ENCODE measurements around the gene OR10H4. TPM values are rescaled to one million over a fixed set of nuclear protein-coding genes. Genes with fewer than 3 reads are reported as not detected.
"Not testable (repeated sequence)": the region's sequence is repeated elsewhere in the genome, so short reads cannot be mapped to it uniquely, and the experiment has no call there.

OR10H4 gene
- total RNA-seq, 1 donor from 2014 or later: not detected

DNA sequence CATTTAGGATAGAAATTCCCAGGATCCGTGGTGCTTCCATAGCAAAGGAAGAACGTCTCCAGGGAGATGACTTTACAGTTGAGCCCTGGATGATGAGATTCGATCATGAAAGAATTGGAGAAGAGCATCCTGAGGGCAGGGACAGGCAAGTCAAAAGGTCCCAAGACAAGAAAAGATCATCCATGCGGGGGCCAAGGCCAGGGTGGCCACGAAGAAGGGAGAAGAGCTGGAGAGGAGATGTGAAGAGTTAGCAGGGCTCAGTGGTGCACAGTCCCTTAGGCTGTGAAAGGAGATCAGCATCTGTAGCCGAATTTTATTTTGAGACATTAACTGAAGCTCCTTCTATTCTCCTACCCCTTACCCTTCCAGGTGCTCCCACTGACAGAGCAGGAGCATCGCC lies 28.9 kb downstream of the OR10H4 start:
- Histone ChIP-seq H3K27me3 (ENCODE audit: control insufficient read depth, insufficient read depth, low read length) (no peaks in the 10 kb centered on the region), H3K4me3 (ENCODE audit: low read depth, low read length) (no peak overlapping the region), H3K36me3 (ENCODE audit: control insufficient read depth, insufficient read depth, low read length) (no peaks in the 10 kb centered on the region)
- TF ChIP-seq, protein P1, sequence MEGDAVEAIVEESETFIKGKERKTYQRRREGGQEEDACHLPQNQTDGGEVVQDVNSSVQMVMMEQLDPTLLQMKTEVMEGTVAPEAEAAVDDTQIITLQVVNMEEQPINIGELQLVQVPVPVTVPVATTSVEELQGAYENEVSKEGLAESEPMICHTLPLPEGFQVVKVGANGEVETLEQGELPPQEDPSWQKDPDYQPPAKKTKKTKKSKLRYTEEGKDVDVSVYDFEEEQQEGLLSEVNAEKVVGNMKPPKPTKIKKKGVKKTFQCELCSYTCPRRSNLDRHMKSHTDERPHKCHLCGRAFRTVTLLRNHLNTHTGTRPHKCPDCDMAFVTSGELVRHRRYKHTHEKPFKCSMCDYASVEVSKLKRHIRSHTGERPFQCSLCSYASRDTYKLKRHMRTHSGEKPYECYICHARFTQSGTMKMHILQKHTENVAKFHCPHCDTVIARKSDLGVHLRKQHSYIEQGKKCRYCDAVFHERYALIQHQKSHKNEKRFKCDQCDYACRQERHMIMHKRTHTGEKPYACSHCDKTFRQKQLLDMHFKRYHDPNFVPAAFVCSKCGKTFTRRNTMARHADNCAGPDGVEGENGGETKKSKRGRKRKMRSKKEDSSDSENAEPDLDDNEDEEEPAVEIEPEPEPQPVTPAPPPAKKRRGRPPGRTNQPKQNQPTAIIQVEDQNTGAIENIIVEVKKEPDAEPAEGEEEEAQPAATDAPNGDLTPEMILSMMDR (IDR thresholded peaks at IDR 0.05; ENCODE audit: insufficient read depth, low read length, severe bottlenecking): no peak
- FAIRE-seq: peak; percentile 92
- no peak for DNase-seq (ENCODE audit: low read depth)

DNA sequence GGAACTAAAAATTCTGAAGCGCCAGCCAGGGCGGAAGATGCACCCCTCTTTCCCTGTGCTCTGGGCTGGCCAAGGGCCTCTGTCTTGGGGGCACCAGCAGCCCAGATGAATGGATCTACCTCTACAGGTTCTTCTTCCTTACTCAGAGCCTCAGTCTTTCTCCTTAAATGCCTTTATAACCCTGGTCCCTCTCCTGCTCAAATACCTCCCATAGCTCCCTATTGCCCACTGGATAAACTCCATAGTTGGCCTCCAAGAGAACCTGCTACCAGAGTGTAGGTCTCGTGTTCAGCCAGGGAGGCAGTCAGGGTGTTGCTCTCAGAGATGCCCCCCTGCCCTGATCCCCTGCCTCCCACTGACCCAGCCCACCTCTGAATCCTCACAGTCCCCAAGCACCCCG lies 30.5 kb downstream of the OR10H4 start:
- FAIRE-seq: no peak
- Histone ChIP-seq H3K36me3 (ENCODE audit: control insufficient read depth, insufficient read depth, low read length) (no peaks in the 10 kb centered on the region), H3K4me3 (ENCODE audit: low read depth, low read length) (no peak overlapping the region), H3K27me3 (ENCODE audit: control insufficient read depth, insufficient read depth, low read length) (no peaks in the 10 kb centered on the region)
- TF ChIP-seq, protein P1 (IDR thresholded peaks at IDR 0.05; ENCODE audit: insufficient read depth, low read length, severe bottlenecking): no peak
- DNase-seq (ENCODE audit: low read depth): no peak

DNA sequence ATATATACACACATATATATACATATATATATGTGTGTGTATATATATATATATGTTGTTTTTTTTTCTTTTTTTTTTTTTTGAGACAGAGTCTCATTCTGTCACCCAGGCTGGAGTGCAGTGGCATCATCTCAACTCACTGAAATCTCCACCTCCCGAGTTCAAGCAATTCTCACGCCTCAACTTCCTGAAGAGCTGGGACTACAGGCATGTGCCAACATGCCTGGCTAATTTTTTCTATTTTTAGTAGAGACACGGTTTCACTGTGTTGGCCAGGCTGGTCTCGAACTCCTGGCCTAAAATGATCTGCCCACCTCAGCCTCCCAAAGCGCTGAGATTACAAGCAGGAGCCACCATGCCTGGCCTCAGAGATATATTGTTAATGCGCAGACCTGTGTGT lies 37.0 kb downstream of the OR10H4 start:
- peak; percentile 37 for DNase-seq (ENCODE audit: low read depth)

DNA sequence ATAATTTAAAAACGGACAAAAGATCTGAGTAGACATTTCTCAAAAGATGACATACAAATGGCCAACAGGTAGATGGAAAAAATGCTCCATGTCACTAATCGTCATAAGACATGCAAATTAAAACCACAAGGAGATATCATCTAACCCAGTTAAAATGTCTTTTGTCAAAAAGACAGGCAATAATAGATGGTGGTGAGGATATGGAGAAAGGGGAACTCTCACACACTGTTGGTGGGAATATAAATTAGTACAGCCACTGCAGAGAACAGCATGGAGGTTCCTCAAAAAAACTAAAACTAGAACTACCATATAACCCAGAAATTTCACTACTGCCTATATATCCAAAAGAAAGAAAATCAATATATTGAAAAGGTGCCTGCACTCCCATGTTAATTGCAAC lies 37.9 kb downstream of the OR10H4 start:
- DNase-seq (ENCODE audit: low read depth) (no peak), FAIRE-seq (no peak)
- Histone ChIP-seq H3K27me3 (ENCODE audit: control insufficient read depth, insufficient read depth, low read length) (no peaks in the 10 kb centered on the region), H3K4me3 (ENCODE audit: low read depth, low read length) (no peak overlapping the region), H3K36me3 (ENCODE audit: control insufficient read depth, insufficient read depth, low read length) (no peaks in the 10 kb centered on the region)
- TF ChIP-seq, protein P1 (IDR thresholded peaks at IDR 0.05; ENCODE audit: insufficient read depth, low read length, severe bottlenecking): no peak

More for the DNA sequence above, 37.0 kb downstream of the OR10H4 start:
- H3K27me3 ChIP-seq (ENCODE audit: control insufficient read depth, insufficient read depth, low read length); FAIRE-seq; H3K4me3 ChIP-seq (ENCODE audit: low read depth, low read length); H3K36me3 ChIP-seq (ENCODE audit: control insufficient read depth, insufficient read depth, low read length): not testable (repeated sequence)

DNA sequence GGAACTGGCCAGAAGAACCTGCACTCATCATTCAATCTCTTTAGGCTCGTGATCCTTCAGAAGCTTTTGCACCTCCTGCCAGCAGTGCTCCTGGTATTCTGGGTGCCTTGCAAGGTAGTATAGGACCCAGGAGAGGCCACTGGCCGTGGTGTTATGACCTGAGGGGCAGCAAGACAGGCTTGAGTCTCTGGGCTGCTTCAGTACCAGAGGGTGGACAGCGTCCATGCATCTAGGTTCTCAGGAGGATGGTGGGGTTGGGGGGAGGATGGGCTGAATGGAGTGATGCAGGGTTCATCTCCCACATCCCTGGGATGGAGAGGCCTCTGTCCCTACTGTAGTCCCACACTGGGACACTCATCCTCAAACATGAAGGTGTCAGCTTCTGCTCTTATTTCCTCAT lies 41.1 kb downstream of the OR10H4 start:
- no peak for DNase-seq (ENCODE audit: low read depth)
- Histone ChIP-seq H3K27me3 (ENCODE audit: control insufficient read depth, insufficient read depth, low read length) (no peaks in the 10 kb centered on the region), H3K4me3 (ENCODE audit: low read depth, low read length) (no peak overlapping the region), H3K36me3 (ENCODE audit: control insufficient read depth, insufficient read depth, low read length) (no peaks in the 10 kb centered on the region)
- no peak for FAIRE-seq
- TF ChIP-seq, protein P1 (IDR thresholded peaks at IDR 0.05; ENCODE audit: insufficient read depth, low read length, severe bottlenecking): no peak

DNA sequence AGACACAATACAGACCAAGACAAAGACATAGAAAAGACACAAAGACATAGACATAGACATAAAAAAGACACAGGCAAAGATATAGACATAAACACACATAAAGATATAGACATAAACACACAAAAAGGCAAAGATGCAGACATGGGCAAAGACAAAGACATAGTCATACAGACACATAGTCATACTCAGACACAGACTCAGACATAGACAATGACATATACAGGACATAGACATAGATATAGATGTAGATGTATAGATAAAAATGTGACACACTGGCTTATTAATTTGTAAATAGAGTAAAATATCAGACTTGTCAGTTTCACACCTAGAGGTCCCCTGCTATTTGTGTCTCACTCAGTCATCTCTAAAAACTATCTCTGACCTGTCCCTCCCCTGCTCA lies 42.8 kb downstream of the OR10H4 start:
- TF ChIP-seq, protein P1 (IDR thresholded peaks at IDR 0.05; ENCODE audit: insufficient read depth, low read length, severe bottlenecking): no peak
- Histone ChIP-seq H3K27me3 (ENCODE audit: control insufficient read depth, insufficient read depth, low read length) (no peaks in the 10 kb centered on the region), H3K4me3 (ENCODE audit: low read depth, low read length) (no peak overlapping the region), H3K36me3 (ENCODE audit: control insufficient read depth, insufficient read depth, low read length) (no peaks in the 10 kb centered on the region)
- FAIRE-seq: no peak
- no peak for DNase-seq (ENCODE audit: low read depth)
